Naive B cell (primary cell): ENCODE results near the gene HTT. TPM values are rescaled to one million over a fixed set of nuclear protein-coding genes. Genes with fewer than 3 reads are reported as not detected.
"Not testable (repeated sequence)": the region's sequence is repeated elsewhere in the genome, so short reads cannot be mapped to it uniquely, and the experiment has no call there.

Experiments
- ATAC-seq, 2 donors: fragments of 150-1000 bp; cut with Tn5 transposase; 2 replicates each; pipeline ENCODE4 v1.10.0; 2021; ENCODE audit warnings: low read depth in 2 of 2, mild to moderate bottlenecking in 2 of 2, moderate library complexity in 2 of 2
- DNase-seq: peaks from one replicate; pipeline ENCODE4 v3.0.0; 2022
- H3K27ac Mint-ChIP-seq, 6 donors: one replicate each; pipeline ENCODE4 v1.8.0; 2020 to 2022; ENCODE audit warnings: mild to moderate bottlenecking in 6 of 6, mixed read lengths in 6 of 6, moderate library complexity in 5 of 6, inconsistent platforms in 2 of 6
- H3K27me3 Mint-ChIP-seq, 3 donors: one replicate each; pipeline ENCODE4 v1.8.0; 2021 to 2022; ENCODE audit warnings: mixed read lengths in 3 of 3, mild to moderate bottlenecking in 1 of 3
- H3K36me3 Mint-ChIP-seq, 2 donors: one replicate each; pipeline ENCODE4 v1.8.0; 2020 to 2022; ENCODE audit warnings: mixed read lengths in 2 of 2, inconsistent platforms in 1 of 2, mild to moderate bottlenecking in 1 of 2
- H3K4me1 Mint-ChIP-seq, 3 donors: one replicate each; pipeline ENCODE4 v1.8.0; 2020 to 2022; ENCODE audit warnings: mixed read lengths in 3 of 3, inconsistent platforms in 1 of 3, mild to moderate bottlenecking in 1 of 3, moderate library complexity in 1 of 3
- H3K4me3 Mint-ChIP-seq, 8 donors: one replicate each; pipeline ENCODE4 v1.8.0; 2020 to 2022; ENCODE audit warnings: mild to moderate bottlenecking in 8 of 8, mixed read lengths in 8 of 8, moderate library complexity in 8 of 8, inconsistent platforms in 2 of 8
- H3K9me3 Mint-ChIP-seq, 7 donors: one replicate each; pipeline ENCODE4 v1.8.0; 2020 to 2022; ENCODE audit warnings: mixed read lengths in 7 of 7, mild to moderate bottlenecking in 5 of 7, inconsistent platforms in 2 of 7, moderate library complexity in 1 of 7
- polyA plus RNA-seq, 6 donors: library from polyadenylated mRNA; unstranded; fragments of 300-500 nt; fragmentation: Illumina TruSeq; gene quantifications; one replicate each; pipeline ENCODE4 v1.2.3, GENCODE V29; 2021; ENCODE audit warnings: low read depth in 6 of 6

The HTT gene
- polyA plus RNA-seq, 6 donors from 2014 or later: 8.7 to 15.4 (median 11.0) TPM

DNA sequence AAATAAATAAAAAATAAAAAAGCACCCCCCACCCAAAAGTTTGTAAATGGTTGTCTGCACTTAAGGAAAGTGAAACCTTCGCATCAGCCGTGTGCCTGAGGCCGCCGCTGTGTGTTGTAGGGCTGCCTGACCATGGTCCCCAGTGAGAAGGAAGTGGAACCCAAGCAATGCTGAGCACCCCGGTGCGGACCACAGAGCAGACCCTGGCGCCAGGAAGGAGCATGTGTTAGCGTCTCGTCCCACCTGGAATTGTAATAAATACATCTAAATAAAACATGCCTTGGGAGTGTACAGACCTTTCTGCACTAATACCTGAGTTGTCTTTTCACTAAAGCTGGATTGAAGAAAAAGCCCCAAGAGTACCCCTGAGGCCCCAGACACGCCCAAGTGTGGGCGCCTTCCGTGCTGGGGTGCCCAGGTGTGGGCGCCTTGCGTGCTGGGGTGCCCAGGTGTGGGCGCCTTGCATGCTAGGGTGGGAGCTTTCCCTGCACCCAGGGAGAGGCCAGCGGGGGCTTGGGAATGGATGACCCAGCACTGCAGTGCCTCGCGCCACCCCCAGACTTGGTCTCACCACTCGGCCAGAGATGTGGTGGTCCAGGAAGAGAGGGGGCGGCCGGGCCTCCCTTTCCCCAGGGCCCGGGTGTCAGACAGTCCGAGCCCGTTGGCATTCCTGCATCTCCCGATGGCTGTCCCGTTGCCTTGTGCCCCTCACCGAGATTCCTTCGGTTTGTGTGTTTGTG lies 33.9 kb upstream of the HTT start:
- H3K27ac Mint-ChIP-seq: peak overlapping the region; percentile 94 to 99 (median 98)
- peak; percentile 60 for DNase-seq
- peaks cover 58 to 71% (median 69%) of the 10 kb centered on the region in 3 donors for H3K4me1 Mint-ChIP-seq

DNA sequence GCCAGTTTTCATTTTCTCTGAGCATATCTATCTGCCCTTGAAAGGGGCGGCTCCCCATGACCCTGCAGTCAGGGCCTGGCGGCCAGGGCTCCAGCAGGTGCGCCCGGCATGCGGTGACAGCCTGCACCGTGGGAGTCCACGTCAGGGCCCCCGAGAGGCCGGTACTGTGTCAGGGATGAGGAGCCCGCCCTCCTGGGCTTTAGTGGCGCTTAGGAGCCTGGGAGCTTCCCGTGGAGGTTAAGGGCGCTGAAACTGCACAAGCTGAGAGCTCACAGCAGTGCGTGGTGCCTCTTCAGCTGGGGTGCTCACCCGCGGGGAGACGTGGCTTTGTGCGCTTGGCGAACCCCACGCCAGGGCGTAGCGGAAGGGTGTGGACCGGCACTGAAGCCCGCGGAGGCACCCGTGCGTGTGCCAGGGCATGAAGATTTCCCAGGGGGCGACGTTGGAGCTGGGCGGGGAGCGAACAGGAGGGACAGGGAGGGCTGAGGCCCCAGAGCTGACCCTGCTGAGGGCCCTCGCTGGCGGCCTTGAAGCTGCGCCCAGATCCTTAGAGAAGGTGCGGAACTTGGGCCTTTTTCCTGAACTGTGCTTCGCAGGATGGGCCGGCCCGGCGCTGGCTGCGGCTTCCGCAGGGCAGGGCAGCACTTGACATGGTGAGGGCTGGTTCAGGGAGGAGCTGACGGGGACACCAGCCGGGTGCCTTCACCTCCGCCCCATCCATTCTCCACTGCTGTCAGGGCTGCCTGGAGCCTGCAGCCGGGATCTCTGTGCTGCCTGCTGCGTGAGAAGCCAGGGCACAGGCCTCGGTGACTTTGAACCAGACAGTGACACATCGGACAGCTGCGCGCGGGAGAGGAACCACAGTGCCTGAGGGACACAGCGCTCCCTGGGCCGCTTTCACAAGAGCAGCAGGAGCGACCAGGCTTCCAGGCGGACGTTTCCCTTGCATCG lies 33.0 kb upstream of the HTT start:
- peaks cover 0 to 7% of the 10 kb centered on the region in 2 donors for H3K36me3 Mint-ChIP-seq
- DNase-seq (peak; percentile 87), ATAC-seq (peak; percentile 64 to 66)
- H3K4me3 Mint-ChIP-seq: peak overlapping the region; percentile 92 to 99 (median 95)
- no peaks in the 10 kb centered on the region for H3K27me3 Mint-ChIP-seq
- H3K27ac Mint-ChIP-seq: peak overlapping the region; percentile 93 to 99 (median 97)
- peaks cover 66 to 79% (median 78%) of the 10 kb centered on the region in 3 donors for H3K4me1 Mint-ChIP-seq
- H3K9me3 Mint-ChIP-seq: peaks cover 0 to 8% (median 0%) of the 10 kb centered on the region in 7 donors

More for the DNA sequence above, 33.9 kb upstream of the HTT start:
- peak; percentile 29 to 44 for ATAC-seq
- Mint-ChIP-seq H3K9me3 (peaks cover 0 to 4% (median 0%) of the 10 kb centered on the region in 7 donors), H3K36me3 (peaks cover 0 to 5% of the 10 kb centered on the region in 2 donors), H3K27me3 (no peaks in the 10 kb centered on the region), H3K4me3 (peak overlapping the region; percentile 92 to 99 (median 95))

DNA sequence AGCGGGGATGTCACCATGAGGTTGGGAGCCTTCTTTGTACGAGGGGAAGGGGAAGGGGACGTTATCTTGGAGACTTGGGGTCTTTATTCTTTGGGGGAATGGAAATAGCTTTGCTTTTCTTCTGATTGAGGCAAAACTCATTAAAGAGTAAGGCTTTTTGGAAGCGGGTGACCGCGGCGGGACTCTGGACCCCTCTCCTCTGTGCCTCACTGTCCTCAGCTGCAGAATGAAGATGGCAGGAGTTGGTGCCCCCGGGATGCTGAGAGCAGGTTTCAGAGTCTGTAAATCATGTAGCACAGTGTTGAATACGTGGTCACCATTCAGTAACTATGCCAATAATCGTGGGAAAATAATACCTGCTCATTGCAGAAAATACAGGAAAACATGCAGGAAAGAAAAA lies 32.3 kb upstream of the HTT start:
- H3K27ac Mint-ChIP-seq: peak overlapping the region; percentile 93 to 99 (median 97)
- ATAC-seq (no peak), DNase-seq (no peak)
- peaks cover 62 to 77% (median 71%) of the 10 kb centered on the region in 3 donors for H3K4me1 Mint-ChIP-seq
- peaks cover 0 to 8% (median 0%) of the 10 kb centered on the region in 7 donors for H3K9me3 Mint-ChIP-seq
- H3K4me3 Mint-ChIP-seq: peak overlapping the region; percentile 92 to 99 (median 95)
- H3K36me3 Mint-ChIP-seq: peaks cover 0 to 7% of the 10 kb centered on the region in 2 donors
- H3K27me3 Mint-ChIP-seq: no peaks in the 10 kb centered on the region

DNA sequence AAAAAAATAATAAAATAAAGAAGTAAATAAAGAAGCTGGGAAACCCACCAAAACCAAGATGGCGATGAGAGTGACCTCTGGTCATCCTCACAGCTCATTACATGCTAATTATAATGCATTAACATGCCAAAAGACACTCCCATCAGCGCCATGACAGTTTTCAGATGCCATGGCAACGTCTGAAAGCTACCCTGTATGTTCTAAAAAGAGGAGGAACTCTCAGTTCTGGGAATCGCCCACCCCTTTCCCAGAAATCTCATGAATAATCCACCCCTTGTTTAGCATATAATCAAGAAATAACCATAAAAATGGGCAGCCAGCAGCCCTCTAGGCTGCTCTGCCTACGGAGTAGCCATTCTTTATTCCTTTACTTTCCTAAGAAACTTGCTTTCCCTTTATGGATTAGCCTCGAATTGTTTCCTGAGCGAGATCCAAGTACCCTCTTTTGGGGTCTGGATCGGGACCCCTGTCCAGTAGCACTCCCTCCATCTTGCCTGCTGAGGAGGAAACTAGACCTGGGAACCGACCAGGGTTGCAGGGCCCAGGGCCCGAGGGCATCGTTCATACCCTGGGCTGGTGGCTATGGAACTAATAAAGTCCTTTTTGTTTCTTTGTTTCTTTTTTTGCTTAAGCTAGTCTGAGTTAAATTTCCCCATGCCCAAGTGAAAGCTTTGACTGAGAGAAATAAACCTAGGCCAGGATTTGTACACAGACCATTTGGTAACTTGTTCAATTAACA lies 31.0 kb upstream of the HTT start:
- Mint-ChIP-seq H3K27me3 (no peaks in the 10 kb centered on the region), H3K4me1 (peaks cover 59 to 77% (median 70%) of the 10 kb centered on the region in 3 donors), H3K9me3 (peaks cover 0 to 8% (median 0%) of the 10 kb centered on the region in 7 donors), H3K36me3 (peaks cover 0 to 7% of the 10 kb centered on the region in 2 donors), H3K27ac (peak overlapping the region; percentile 36 to 100 (median 88)), H3K4me3 (peak overlapping the region; percentile 41 to 99 (median 76))
- ATAC-seq (no peak), DNase-seq (no peak)

DNA sequence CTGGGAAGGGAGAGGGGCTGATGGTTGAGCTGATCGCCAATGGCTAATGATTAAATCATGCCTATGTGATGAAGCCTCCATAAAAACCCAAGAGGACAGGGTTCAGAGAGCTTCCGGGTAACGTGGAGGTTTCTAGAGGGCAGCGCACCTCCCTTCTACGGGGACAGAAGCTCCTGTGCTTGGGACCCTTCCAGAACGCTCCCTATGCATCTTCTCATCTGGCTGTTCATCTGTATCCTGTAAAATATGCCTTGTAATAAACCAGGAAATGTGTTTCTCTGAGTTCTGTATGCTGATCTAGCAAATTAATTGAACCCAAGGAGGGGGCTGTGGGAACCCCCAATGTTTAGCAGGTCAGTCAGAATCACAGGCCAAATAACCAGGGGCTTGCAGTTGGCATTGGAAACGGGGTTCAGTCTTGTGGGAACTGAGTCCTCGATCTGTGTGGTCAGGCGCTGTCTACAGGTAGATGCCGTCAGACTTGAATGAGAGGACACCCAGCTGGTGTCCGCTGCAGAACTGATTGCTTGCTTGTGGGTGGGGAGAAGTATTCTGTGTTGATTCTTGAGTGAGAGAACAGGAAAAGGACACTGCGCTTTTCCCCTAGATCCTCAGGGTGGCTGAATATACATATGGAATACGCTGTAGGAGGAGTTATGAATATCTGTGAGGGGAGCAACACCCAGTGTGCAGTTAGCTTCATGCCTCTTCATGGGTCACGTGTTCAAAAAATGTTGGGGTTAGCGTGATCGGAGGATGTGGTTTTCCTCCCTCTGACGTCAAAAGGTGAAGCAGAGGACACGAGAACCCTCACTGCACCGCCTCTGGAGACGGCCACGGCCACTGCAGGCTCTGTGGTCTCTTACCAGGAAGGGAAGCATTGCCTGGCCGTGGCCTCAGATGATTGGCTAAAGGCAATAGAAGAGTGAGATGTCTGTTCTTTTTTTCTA lies 29.3 kb upstream of the HTT start:
- Mint-ChIP-seq H3K4me3 (peak overlapping the region; percentile 41 to 90 (median 80)), H3K9me3 (peaks cover 0 to 8% (median 0%) of the 10 kb centered on the region in 7 donors), H3K27ac (peak overlapping the region; percentile 97 to 100 (median 100)), H3K36me3 (peaks cover 0 to 7% of the 10 kb centered on the region in 2 donors), H3K27me3 (no peaks in the 10 kb centered on the region), H3K4me1 (peaks cover 56 to 69% (median 68%) of the 10 kb centered on the region in 3 donors)
- DNase-seq (peak; percentile 86), ATAC-seq (peak; percentile 50 to 56)

DNA sequence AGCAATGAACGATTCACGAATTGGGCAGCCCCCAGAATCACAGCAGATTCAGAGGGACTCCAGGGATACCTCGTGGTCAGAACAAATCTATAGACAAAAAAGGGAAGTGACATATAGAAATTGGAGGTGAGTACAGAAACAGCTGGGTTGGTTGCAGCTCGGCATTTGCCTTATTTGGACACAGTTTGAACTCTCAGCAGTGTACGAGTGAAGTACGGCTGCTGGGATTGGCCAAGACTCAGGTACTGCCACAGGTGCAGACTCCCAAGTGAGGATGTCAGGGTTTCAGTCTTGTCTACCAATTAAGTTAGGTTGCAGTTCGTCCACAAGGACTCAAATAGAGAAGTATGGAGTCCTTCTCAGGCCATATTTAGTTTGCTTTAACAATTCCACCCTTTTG lies 28.3 kb upstream of the HTT start:
- ATAC-seq (peak; percentile 6 to 16), DNase-seq (peak; percentile 54)
- Mint-ChIP-seq H3K9me3 (peaks cover 0 to 8% (median 0%) of the 10 kb centered on the region in 7 donors), H3K4me3 (peak overlapping the region in 6 of 8 donors; percentile 41 to 86 (median 72)), H3K27me3 (no peaks in the 10 kb centered on the region), H3K27ac (peak overlapping the region; percentile 97 to 100 (median 100)), H3K36me3 (peaks cover 0 to 7% of the 10 kb centered on the region in 2 donors), H3K4me1 (peaks cover 49 to 64% (median 59%) of the 10 kb centered on the region in 3 donors)

DNA sequence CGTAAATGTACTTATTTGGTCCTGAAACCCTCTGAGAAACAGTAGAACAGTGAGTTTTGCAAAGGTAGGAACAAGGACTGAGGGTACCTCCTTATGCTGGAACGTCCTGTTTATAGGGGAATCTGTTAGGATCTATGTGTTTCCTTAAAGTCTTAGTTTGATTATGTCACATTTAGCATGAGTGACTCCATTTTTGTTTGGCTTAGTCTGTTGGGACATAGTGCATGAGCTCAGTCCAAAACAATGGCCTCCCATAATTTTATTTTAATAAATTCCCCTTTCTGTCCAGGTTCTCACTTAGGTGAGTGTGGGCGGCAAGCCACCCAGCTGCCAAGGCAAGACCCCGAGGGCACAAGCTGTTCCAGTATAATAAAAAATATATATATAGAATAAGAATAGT lies 27.9 kb upstream of the HTT start:
- no peaks in the 10 kb centered on the region for H3K27me3 Mint-ChIP-seq
- peaks cover 0 to 7% of the 10 kb centered on the region in 2 donors for H3K36me3 Mint-ChIP-seq
- peak overlapping the region in 6 of 8 donors; percentile 15 to 89 (median 55) for H3K4me3 Mint-ChIP-seq
- peaks cover 46 to 64% (median 57%) of the 10 kb centered on the region in 3 donors for H3K4me1 Mint-ChIP-seq
- peak overlapping the region; percentile 97 to 100 (median 100) for H3K27ac Mint-ChIP-seq
- no peak for ATAC-seq
- no peak for DNase-seq
- H3K9me3 Mint-ChIP-seq: peaks cover 0 to 8% (median 0%) of the 10 kb centered on the region in 7 donors

DNA sequence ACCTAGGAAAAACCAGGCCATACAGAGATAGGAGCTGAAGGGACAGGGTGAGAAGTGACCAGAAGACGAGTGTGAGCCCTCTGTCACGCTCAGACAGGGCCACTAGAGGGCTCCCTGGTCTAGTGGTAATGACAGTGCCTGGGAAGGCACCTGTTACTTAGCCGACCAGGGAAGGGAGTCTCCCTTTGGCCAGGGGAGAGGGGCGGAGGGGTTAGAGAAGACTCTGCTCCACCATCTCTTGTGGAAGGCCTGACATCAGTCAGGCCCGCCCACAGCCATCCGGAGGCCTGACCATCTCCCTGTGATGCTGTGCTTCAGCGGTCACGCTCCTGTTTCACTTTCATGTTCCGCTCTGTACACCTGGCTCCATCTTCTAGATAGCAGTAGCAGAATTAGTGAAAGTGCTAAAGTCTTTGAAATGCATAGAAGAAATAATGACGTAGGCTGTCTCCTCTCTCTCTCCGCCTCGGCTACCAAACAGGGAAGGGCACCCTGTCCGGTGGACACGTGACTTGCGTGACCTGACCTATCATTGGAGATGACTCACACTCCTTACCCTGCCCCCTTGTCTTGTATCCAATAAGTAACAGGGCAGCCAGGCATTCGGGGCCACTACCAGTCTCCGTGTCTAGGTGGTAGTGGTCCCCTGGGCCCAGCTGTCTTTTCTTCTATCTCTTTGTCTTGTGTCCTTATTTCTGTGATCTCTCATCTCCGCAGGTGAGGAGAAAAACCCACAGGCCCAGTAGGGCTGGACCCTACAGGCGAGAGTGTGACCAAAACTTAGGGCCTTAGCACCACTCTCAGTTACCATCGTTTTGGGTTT lies 26.8 kb upstream of the HTT start:
- H3K27me3 Mint-ChIP-seq: no peaks in the 10 kb centered on the region
- H3K27ac Mint-ChIP-seq: peak overlapping the region; percentile 97 to 100 (median 99)
- peaks cover 0 to 7% of the 10 kb centered on the region in 2 donors for H3K36me3 Mint-ChIP-seq
- peak; percentile 84 for ATAC-seq
- DNase-seq: peak; percentile 92
- H3K9me3 Mint-ChIP-seq: peaks cover 0 to 8% (median 0%) of the 10 kb centered on the region in 7 donors
- peak overlapping the region; percentile 32 to 89 (median 58) for H3K4me3 Mint-ChIP-seq
- peaks cover 36 to 54% (median 50%) of the 10 kb centered on the region in 3 donors for H3K4me1 Mint-ChIP-seq

DNA sequence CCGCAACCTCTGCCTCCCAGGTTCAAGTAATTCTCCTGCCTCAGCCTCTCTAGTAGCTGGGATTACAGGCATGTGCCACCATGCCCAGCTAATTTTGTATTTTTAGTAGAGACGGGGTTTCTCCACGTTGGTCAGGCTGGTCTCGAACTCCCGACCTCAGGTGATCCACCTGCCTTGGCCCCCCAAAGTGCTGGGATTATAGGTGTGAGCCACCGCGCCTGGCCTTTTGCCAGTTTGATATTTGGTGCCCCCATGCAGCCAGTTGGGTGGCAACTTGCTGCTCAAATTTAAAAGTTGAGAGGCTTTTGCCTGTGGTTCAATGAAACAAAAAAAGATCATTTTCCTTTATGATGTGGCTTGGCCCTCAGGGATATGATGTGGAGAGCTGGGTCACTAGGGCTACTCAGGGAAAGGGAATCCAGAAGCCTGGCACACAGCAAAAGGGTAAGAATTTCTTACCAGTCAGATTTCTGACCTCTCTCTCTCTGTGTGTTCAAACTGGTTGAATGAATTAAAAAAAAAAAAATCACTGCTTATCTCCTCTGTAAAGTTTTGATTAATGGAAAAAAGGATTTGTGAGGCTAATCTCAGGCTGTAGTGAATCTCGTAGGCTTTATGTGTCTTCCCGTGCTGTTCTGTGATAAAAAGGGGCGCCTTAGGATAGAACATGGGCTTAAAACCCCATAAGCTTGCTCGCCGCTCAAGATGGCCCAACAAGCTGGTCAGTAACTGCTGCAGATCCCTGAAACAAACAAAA lies 23.2 kb upstream of the HTT start:
- not testable (repeated sequence) for H3K4me3 Mint-ChIP-seq, DNase-seq, H3K27me3 Mint-ChIP-seq, ATAC-seq
- Mint-ChIP-seq H3K27ac (peak overlapping the region in 1 of 6 donors; percentile 60), H3K36me3 (peaks cover 12 to 17% of the 10 kb centered on the region in 2 donors), H3K4me1 (peaks cover 11 to 23% (median 23%) of the 10 kb centered on the region in 3 donors), H3K9me3 (peaks cover 0 to 15% (median 7%) of the 10 kb centered on the region in 7 donors)

DNA sequence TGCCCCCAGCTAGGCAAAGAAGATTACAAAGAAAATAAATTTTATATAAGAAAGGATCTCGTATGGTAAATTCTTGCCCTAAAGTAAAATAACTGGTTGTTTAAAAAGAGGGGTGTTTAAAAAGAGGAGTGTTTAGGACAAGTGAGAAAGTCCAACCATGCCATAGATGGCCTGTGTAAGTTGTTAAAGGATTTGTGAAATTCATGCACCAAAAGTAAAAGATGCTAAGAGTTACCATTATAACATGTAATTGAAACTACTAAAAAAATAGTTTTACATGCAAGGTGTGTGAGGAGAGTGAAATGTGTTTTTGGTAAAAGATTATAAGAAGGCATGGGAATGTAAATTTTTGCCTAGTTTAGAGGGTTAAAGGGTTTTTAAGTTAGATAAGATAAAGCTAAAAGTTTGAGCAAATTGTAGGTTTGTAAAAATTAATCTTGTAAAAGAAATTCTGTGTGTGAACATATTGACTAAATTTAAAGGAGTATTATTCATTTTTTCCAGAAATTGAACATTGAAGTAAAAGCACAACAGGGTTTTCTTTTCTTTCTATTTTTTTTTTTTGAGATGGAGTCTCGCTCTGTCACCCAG lies 20.2 kb upstream of the HTT start:
- no peak for ATAC-seq

More for the DNA sequence above, 20.2 kb upstream of the HTT start:
- Mint-ChIP-seq H3K27me3 (no peaks in the 10 kb centered on the region), H3K27ac (no peak overlapping the region), H3K36me3 (peaks cover 12 to 17% of the 10 kb centered on the region in 2 donors), H3K4me1 (peaks cover 12 to 17% (median 14%) of the 10 kb centered on the region in 3 donors), H3K9me3 (peaks cover 0 to 19% (median 7%) of the 10 kb centered on the region in 7 donors), H3K4me3 (no peak overlapping the region)
- no peak for DNase-seq
